Islet precursor cell (in vitro differentiated cells): ENCODE measurements around the gene CDH12.
"Not testable (repeated sequence)": the region's sequence is repeated elsewhere in the genome, so short reads cannot be mapped to it uniquely, and the experiment has no call there.

Experiments used
- DNase-seq: peaks from one replicate; pipeline ENCODE4 v3.0.0-alpha.2; 2018

Gene CDH12

DNA sequence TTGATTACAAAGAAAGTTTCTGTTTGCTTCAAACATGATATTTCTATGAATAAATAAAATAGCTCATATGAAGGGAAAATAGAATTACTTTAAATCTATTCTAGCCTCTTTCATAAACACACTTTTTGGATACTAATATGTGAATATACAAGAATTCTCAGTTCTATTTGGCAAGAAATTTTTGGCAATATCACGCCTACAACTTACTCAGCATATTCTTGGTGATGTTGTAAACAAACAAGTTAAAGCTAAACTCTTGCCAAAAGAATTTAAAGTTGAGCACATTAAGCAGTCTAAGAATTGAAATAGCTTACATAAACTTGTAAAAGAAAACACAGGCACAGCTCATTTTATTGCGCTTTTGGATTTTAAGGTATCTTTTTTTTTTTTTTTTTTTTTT lies 209.8 kb downstream of the CDH12 start:
- no peak for DNase-seq

DNA sequence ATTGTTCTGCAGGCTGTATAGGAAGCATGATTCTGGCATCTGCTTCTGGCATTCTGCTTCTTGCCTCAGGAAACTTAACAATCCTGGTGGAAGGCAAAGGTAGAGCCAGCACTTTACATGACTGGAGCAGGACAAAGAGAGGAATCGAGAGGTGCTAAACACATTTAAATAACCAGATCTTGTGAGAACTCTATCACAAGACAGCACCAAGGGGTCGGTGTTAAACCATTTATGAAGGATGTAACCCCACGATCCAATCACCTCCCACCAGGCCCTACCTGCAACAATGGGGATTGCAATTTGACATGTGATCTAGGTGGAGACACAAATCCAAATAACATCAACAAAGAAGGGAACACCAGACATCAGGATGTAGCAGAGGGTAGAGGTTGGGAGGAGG lies 221.5 kb downstream of the CDH12 start:
- DNase-seq, result no peak

DNA sequence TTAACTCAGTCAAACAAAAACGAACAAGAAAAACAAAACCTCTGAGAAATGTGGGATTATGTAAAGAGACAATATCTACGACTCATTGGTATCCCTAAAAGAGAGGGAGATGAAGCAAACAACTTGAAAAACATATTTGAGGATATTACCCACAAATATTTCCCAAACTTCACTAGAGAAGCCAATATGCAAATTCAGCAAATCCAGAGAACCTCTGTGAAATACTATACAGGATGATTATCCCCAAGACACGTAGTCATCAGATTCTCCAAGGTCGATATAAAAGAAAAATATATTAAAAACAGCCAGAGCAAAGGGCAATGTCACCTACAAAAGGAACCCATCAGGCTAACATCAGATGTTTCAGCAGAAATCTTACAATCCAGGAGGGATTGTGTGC lies 226.1 kb downstream of the CDH12 start:
- DNase-seq, result no peak

DNA sequence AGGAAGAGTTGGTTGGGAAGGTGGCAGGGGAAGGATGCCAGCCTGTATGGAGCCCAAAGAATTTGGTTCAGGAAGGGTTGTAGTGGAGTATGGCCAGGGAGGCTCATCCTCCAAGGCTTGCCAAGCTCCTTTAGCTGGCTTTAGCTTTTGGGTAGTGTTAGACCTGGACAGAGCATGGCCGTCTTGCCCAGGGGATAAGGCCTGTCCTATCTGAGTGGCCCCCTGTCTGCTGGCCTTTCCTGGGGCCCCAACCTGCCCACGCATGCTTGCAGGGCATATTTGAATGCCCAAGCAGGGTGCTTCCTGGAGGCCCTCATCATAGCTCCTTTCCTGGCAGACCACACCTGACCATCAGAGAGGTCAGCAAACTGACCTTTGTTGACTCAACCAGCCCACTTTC lies 227.7 kb downstream of the CDH12 start:
- DNase-seq, result no peak

DNA sequence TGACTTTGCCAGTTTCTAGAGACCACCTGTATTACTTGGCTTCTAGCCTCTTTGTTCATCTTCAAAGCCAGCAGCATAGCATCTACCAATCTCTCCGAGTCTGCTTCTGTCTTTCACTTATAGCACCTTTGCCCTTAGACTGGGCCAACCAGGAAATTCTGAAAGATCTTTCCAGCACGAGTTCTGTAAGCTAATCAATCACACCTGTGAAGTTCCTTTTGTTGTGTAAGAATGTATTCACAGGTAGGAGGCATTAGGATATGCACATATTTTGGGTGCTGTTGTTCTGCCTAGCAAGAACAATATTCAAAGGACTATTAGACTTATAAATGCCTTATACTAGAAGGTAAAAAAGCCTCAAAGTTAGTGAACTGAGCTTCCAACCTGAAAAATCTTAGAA lies 232.1 kb downstream of the CDH12 start:
- no peak for DNase-seq

DNA sequence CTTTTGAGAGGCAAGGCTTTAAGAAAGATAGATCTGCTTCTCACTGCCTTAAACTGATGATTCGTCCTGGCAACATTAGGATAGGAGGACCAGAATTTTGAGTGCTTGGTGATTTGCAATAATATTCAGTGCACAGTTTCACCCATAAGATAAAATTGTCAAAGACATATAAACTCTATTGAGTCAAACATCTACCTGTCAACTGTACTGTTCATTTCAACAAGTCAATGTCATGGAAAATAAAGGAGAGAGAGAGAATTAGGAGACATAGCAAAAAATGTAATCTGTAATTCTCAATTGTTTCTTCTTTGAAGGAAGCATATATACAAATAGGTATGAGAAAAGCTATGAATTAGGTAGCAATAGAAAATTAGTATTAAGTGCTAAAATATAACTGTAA lies 237.2 kb downstream of the CDH12 start:
- no peak for DNase-seq

DNA sequence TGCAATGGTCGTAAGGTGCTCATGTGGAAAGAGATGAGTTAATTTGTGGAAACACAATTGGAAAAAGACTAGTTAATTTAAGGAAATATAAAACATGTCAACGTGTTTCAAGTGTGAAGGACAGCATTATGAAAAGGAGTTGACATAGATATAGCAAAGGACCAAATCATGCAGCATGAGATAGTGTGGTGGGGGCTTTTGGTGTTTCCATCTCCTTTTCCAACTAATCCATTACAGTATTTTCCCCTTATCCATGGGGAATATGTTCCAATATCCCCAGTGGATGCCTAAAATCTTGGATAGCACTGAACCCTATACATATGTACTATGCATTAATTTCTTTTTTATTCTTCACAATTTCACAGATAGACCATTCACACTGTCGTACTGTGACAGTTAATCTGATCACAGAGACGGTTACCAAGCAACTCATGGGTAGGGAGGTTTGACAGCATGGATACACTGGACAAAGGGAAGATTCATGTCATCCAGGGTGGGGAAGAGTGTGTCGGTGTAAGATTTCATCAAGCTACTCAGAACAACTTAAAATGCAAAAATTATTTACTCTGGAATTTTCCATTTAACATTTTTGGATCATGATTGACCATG lies 238.6 kb downstream of the CDH12 start:
- no peak for DNase-seq

DNA sequence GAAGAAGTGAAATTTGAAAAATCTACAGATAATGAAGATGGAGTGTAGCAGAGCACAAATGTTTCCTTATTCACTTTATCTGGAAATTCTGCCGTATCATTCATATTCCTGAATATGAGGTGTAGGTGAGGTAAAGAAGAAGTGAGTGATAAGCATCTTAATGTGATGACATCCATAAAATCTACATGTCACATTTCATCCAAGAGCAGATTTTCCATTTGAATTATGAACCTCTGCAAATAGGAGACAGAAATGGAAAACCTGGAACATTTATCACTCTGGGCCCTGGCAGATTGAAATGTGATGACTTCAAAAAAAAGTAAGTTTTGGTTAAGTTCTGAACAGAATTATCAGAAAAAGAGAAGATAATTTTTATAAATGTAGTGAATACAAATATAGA lies 240.2 kb downstream of the CDH12 start:
- no peak for DNase-seq

DNA sequence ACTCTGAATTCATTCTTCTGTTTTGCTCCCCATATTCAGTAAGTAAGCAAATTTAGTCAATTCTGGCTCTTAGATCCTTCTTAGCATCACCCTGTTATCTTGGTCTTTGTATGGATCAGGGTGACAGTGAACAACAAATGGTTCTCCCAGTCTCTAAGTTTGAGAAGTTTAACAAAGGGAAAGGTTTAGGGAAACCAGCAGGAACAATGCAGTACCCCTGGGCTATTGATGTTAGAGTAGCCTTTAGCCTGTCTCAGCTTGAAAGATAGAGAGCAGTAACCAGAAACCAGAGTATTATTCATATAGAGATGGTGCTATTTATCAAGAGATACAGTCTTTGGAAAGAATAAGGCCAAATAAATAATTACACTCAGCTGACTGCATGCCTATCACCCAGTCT lies 241.8 kb downstream of the CDH12 start:
- DNase-seq, result no peak

DNA sequence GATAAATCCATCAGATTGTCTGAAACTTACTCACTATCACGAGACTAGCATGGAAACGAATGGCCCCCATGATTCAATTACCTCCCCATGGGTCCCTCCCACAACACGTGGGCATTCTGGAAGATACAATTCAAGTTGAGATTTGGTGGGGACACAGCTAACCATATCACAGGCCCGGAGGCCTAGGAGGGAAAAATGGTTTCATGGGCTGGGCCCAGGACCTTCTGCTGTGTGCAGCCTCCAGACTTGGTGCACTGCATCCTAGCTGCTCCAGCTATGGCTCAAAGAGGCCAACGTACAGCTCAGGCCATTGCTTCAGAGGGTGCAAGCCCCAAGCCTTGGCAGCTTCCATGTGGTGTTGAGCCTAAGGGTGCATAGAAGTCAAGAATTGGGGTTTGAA lies 245.6 kb downstream of the CDH12 start:
- not testable (repeated sequence) for DNase-seq

DNA sequence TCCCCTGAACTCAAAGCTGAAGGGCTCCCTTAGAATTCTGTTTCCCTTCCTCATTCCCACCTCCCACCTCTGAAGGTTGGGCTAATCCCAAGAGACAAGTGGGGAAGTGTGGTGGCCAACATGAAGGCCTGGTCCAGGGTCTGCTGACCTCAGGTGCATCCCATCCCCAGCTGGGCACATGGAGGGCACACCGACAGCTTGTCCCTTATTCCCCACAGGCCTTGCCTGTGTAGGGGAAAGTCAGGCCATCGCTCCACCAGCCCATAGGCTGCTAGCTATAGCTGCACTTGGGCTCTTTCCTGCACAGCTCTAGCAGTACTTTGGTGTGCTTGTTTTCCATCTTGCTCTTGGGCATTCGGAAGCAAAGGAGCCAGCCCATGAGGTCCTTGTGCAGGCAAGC lies 247.7 kb downstream of the CDH12 start:
- no peak for DNase-seq

DNA sequence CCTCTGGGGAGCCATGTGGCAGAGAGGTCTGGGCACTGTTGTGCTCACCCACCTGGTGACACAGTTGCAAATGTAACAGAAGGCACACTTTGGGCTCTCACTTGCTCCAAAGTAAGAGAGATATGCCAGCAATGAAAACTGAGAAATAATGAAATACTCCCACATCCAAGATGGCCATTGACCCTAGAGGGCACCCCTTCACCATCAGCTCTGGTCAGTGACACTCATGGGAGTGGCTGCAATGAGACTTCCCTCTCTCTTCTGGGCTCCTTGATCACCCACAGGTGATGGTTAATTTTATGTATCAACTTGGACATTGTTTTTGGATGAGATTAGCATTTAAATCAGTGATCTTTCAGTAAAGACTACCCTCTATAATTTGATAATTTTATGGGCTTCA lies 248.4 kb downstream of the CDH12 start:
- DNase-seq, result no peak

DNA sequence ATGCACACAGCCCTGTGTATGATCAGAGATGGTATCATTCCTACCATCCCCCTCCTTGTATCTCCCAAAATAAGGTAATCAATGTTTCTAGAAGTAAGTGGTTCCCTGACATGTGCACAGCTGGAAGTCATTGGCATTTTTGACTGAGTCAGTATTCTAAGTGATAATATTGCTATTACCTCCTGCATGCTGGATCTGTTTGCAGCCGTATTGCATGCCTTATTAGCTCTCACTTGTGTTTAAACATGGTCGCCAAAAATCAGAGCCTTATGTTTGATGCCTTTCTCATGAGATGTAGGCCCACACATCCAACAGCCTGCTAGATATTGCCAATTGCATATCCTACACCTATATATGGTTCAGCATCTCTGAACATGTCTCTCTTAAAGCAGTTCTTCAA lies 254.3 kb downstream of the CDH12 start:
- DNase-seq, result no peak

DNA sequence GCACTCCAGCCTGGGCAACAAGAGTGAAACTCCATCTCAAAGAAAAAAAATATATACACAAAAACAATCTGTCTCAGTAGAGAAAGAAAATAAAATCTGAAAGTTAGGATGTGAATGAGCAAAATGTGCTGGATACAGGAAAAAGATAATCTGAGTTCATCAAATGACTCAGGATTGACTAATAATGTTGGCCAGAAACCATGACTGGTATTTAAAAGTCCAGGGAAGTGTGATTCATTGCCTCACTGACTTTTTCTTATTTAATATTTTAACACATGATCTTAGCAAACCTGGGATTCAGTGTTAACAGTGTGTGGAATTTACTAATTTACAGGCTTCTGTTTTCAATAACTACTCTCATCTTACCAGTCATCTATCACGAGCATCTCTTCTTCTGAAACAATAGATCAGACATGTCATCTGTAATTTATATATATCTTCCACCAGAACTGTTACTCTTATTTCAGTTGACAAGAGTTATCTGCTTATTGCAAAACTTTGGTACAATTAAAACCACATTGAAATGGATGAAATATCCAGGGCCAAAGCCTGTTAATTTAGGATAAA lies 256.7 kb downstream of the CDH12 start:
- DNase-seq, result no peak

DNA sequence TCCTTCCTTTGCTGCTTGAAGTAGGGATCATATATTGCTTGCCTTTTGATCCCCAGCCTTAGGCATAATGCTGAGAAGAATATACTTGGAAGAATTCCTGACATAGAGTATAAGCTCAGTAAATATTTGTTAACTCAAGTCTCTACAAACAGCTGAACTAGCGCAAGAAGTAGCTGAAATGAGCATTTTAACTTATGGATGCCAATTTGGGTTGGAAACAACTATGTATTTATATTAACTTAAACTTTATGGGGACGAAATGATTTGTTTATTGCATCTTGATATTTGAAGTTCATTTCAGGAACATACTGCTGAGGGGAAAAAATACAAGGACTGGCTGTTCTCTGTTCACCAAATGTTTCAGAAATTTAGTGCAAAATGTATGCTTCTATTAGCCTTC lies 258.7 kb downstream of the CDH12 start:
- no peak for DNase-seq

DNA sequence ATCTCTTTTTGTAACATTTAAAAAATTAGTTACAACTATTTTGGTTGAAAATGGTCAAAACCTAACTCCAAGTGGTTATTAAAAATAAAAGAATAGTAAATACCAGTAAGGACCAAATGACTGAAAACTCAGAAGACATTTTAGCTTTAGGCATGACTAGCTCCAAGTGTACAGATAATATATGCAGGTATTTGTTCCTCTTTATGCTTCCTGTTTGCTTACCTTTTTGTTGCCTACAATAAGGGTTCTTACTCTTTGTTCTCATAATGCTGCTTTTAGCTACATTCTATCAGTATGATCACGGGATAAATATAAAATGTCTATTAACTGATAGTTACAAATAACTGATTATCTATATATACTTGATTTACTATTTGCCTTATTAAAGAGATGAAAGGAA lies 259.6 kb downstream of the CDH12 start:
- no peak for DNase-seq

DNA sequence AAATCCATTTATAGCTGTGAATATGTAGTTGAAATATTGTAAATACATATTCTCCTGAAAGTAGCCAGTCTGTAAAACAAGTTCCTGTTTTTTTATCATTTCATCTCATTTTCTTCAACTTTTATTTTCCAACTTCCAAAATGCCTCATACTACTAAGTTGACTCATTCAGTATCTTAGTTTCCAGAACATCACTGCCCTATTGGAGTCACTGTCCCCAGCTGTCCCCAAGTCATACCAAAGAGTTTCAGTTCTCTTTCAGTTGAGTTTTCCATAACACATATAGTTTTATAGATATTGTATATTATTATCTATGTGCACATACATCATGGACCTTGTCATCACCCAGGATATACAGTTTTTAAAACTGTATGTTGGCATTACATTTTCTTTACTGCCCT lies 261.7 kb downstream of the CDH12 start:
- no peak for DNase-seq

DNA sequence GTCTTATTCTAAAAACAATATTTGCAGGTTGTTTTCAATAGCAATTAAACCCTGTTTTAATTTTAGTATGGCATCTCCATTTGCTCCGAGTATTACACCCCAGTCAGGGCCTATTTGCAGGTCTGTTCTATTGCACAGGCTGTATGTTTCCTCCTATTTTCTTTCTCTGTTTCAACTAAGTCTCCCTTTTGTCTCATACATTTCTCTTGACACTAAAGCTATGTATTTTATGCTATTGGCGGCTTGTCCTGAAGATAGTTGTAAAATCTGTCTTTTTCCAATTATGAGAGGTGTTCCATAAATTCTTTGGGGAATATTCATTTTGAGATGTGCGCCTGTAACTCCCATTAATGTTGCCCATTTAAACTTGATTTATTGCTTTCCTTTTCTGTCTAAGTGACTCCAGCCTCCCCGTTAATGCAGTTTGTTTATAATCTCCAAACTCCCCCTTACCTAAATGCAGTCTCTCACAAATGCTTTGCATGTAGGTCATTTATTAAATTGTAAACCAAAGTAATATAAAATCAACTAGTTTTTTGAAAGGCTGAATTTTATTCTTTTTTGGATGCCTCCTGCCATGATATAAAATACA lies 262.4 kb downstream of the CDH12 start:
- DNase-seq, result no peak

DNA sequence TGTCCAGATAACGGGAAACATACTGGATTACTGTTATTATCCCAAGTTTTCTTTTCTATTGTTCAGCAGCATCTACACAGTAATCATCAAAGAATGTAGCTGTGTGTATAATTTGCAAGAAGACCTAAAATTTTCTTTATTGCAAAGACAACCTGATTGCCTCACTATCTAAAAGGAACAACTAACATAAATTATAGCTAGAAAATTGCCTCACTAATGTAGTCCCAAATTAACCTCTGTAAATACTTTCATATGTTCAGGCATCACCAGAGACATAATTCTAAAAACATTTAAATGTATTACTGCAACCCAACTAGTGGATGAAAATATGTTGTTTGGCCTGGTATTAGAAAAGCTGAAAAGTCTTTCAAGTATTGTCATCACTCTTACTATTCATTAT lies 275.4 kb downstream of the CDH12 start:
- no peak for DNase-seq

DNA sequence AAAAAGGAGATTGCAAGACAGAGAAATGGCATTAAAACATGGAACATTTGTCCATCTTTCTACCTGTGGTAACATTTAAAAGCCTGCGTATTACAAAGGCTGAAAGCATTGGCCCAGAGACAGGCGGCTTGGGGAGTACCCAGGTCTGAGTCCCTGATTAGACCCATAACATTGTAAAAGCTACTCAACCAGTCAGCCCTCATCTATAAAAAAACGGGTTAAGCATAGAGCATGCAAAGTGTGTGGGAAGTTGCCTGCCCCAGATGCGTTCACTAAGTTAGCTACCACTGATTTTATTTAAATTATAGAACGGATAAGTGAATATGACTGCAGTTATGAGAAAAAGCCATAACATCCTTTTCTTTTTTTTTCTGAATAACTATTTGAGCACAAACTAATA lies 276.1 kb downstream of the CDH12 start:
- no peak for DNase-seq

DNA sequence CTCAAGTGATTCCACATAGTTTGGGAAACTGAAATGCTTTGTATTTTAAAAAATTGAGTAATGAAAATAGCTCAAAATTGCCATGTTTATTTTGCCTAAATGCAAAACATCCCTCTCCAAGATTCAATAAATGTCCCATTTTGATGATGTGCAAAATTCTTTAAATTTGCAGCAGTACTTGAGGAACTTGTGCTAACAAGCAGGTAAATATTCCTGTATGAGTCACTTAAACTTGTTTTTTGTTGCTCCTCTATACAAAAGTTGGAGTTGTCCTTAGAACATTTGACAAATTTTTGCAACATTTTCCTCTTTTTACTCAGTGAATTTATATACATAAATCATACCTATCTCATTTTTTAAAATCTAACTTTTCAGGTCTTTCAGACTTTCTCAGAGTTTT lies 280.2 kb downstream of the CDH12 start:
- no peak for DNase-seq

DNA sequence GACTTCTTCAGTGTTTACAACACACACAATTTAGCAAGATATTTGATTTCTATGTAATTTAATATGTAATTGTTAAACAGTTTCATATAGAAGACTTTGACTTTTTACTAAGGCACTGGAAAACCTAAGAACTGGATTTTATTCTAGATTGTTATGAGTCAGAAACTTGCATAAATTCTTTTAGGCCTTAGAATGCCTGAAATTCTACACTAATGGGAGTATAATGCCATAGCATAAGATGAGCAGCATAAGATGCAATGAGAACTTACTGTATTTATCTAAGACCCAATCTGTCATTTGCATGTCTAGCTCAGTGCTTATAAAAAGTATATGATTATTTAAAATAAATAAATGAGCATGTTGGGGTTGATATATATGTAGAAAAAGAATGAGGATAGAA lies 285.2 kb downstream of the CDH12 start:
- no peak for DNase-seq

DNA sequence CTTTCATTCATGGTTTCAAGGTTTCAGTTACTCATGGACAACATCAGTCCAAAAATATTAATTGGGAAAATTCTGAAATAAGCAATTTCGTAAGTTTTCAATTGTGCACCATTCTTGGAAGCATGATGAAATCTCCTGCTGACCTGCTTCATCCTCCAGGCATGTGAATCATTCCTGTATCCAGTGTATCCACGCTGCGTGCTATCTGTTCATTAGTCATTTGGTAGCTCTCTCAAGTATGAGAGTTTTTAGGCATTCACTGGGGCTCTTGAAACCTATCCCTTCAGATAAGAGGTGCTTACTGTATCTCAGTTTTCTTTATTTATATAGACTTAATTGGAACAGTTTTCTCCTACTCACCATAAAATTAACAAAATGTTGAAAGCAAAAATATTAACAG lies 293.0 kb downstream of the CDH12 start:
- DNase-seq, result peak; percentile 54

DNA sequence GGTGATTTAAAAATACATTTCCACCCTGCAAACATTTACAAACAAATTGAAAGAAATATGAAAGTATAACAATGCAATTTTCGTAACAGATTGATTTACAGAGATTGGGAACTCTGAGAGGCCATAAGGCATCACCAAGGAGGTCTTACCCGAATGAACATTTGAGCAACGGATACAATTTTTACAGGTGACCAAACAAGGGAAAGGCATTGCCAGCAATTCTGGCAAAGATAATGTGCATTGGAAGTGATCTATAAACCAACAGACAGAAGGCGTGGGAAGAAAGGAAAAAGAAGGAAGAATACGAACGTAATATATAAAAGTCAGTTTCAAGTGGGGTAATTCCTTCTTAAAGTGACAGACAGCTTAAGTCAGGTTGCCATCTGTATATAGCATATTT lies 295.9 kb downstream of the CDH12 start:
- DNase-seq, result no peak

DNA sequence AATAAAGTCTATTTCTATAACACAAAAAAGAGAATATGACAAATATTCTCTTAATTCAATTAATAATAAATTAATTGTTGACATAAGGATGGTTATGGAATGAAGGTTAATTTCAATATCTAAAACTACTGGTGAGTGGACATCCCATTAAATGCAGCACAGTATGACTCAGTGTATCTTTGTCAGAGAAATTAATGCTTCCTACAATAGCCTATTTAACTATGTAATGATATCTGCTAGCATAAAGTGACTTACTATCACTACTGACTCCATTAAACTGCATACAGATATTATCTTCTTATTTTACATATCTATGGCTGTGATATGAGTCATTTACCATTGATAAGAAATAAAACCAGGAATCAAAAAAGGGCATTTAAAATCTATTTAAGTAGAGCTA lies 298.7 kb downstream of the CDH12 start:
- no peak for DNase-seq
